ENCODE data around the gene KCNK7. TPM values are rescaled to one million over a fixed set of nuclear protein-coding genes. Genes with fewer than 3 reads are reported as not detected.

Gene KCNK7
- total RNA-seq, 1 donor from 2014 or later: 2.2 TPM

- intact Hi-C loops (cut with micrococcal nuclease): loop anchor here (10.0 kb wide), 1 partner anchor 1872 kb away; the partner anchor contains the start of gene AIP
These were observed 17.1 kb upstream of the KCNK7 start for GRCh38 chr11:65612691-65613090.

GRCh38 chr11:65611758-65612603, 16.4 kb upstream of the KCNK7 start:
- intact Hi-C loops (cut with micrococcal nuclease): loop anchor here (10.0 kb wide), 1 partner anchor 1873 kb away; the partner anchor contains the start of gene AIP

GRCh38 chr11:65611028-65611757, 15.6 kb upstream of the KCNK7 start:
- intact Hi-C loops (cut with micrococcal nuclease): loop anchor here (10.0 kb wide), 1 partner anchor 1874 kb away; the partner anchor contains the start of gene AIP

- intact Hi-C loops (cut with micrococcal nuclease): loop anchor here (10.0 kb wide), 1 partner anchor 1874 kb away; the partner anchor contains the start of gene AIP
These were observed 14.8 kb upstream of the KCNK7 start for GRCh38 chr11:65610404-65610803.

- intact Hi-C loops (cut with micrococcal nuclease): loop anchor here (10.0 kb wide), 1 partner anchor 1875 kb away; the partner anchor contains the start of gene AIP
These were observed 14.1 kb upstream of the KCNK7 start for GRCh38 chr11:65609665-65610064.

- intact Hi-C loops (cut with micrococcal nuclease): no loop called here
These were observed 13.6 kb upstream of the KCNK7 start for GRCh38 chr11:65609229-65609628.

- intact Hi-C loops (cut with micrococcal nuclease): no loop called here
These were observed 12.2 kb upstream of the KCNK7 start for GRCh38 chr11:65607614-65608426.

- intact Hi-C loops (cut with micrococcal nuclease): no loop called here
These were observed 11.4 kb upstream of the KCNK7 start for GRCh38 chr11:65606876-65607613.

- intact Hi-C loops (cut with micrococcal nuclease): no loop called here
These were observed 8.7 kb upstream of the KCNK7 start for GRCh38 chr11:65604258-65604657.

GRCh38 chr11:65599955-65600246, 4.3 kb upstream of the KCNK7 start:
- intact Hi-C loops (cut with micrococcal nuclease): no loop called here

- intact Hi-C loops (cut with micrococcal nuclease): no loop called here
These were observed 3.8 kb upstream of the KCNK7 start for GRCh38 chr11:65599216-65599954.

GRCh38 chr11:65598258-65598699, 2.7 kb upstream of the KCNK7 start:
- intact Hi-C loops (cut with micrococcal nuclease): no loop called here

GRCh38 chr11:65596520-65596919, 920 bp upstream of the KCNK7 start:
- intact Hi-C loops (cut with micrococcal nuclease): no loop called here

- intact Hi-C loops (cut with micrococcal nuclease): no loop called here
These were observed 469 bp downstream of the KCNK7 start for GRCh38 chr11:65595131-65595530.

- intact Hi-C loops (cut with micrococcal nuclease): no loop called here
These were observed 1.8 kb downstream of the KCNK7 start for GRCh38 chr11:65593518-65594414.

- intact Hi-C loops (cut with micrococcal nuclease): no loop called here
These were observed 2.6 kb downstream of the KCNK7 start for GRCh38 chr11:65592858-65593517.

GRCh38 chr11:65591939-65592857, 3.4 kb downstream of the KCNK7 start:
- intact Hi-C loops (cut with micrococcal nuclease): no loop called here

All from T-helper 1 cell treated with Interleukin-12 subunit alpha and Interleukin-12 subunit beta and Interleukin-4 antibody, amounts not matched to agents 30 ng/mL and 1 ng/mL, for 36 hours (primary cell).